ENCODE data around the gene CFAP44.
"Not testable (repeated sequence)": the region's sequence is repeated elsewhere in the genome, so short reads cannot be mapped to it uniquely, and the experiment has no call there.

Gene CFAP44

DNA sequence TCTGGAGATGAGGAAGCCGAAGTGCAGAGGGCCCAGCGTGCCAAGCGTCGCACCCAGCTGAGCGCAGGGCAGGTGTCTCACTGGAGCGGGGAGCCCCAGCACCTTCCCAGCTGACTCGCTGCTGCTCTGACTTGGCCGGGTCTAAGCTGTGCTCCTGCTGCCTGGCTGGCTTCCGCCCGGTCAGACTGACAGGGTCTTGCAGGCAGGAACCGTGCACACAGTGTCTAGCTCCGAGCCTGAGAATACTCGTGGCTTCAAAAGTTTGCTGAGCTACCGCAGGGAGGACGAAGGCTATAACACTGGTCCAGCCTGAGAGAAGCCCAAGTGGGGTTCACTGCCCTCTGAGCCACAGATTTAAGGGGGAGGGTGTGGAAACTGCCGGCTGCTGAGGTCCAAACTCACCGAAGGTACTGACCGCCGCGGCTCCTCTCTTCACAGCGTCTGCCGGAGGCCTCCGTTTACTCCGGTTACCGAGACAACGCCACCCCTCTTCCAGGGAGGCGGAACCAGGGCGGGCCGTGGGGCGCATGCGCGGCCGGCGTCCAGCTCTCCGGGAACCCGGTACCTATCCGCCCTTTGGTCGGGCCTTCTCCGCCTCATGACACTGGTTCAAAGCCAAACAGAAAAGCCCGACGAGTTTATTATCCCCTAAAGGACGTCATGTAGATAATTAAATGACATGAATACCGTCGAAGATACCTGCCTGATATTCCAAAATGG is at the start of gene CFAP44:
TSS of gene CFAP44 (minus strand) at position 443 of the 720 bp plus-strand sequence. CDS start 7,829 bp downstream, outside the sequence.
- TF ChIP-seq, protein P1, sequence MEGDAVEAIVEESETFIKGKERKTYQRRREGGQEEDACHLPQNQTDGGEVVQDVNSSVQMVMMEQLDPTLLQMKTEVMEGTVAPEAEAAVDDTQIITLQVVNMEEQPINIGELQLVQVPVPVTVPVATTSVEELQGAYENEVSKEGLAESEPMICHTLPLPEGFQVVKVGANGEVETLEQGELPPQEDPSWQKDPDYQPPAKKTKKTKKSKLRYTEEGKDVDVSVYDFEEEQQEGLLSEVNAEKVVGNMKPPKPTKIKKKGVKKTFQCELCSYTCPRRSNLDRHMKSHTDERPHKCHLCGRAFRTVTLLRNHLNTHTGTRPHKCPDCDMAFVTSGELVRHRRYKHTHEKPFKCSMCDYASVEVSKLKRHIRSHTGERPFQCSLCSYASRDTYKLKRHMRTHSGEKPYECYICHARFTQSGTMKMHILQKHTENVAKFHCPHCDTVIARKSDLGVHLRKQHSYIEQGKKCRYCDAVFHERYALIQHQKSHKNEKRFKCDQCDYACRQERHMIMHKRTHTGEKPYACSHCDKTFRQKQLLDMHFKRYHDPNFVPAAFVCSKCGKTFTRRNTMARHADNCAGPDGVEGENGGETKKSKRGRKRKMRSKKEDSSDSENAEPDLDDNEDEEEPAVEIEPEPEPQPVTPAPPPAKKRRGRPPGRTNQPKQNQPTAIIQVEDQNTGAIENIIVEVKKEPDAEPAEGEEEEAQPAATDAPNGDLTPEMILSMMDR (IDR thresholded peaks at IDR 0.05; ENCODE audit: low read depth, low read length, missing control alignments), result no peak
- DNase-seq (ENCODE audit: low read depth), result peak; percentile 11
- in situ Hi-C loops (cut with HindIII; ENCODE audit: low sequenced_read_pairs), result no loop called here
- peak within 1 kb of the TSS; percentile 43 for H3K4me3 ChIP-seq (ENCODE audit: low read depth, low read length)

DNA sequence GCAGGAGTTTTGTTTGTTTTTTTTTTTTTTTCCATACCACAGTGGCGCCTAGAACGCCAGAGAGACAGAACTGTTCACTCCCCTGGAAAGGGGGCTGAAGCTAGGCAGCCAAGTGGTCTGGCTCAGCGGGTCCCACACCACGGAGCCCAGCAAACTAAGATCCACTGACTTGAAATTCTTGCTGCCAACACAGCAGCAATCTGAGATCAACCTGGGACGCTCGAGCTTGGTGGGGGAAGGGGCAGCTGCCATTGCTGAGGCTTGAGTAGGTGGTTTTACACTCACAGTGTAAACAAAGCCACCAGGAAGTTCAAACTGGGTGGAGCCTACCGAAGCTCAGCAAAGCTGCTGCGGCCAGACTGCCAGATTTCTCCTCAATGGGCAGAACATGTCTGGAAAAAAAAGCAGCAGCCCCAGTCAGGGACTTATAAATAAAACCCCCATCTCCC is 43.9 kb upstream of the CFAP44 start:
- no peak for DNase-seq (ENCODE audit: low read depth)
- no peak overlapping the region for H3K4me3 ChIP-seq (ENCODE audit: low read depth, low read length)
- in situ Hi-C loops (cut with HindIII; ENCODE audit: low sequenced_read_pairs), result no loop called here
- TF ChIP-seq, protein P1 (IDR thresholded peaks at IDR 0.05; ENCODE audit: low read depth, low read length, missing control alignments), result no peak

GRCh38 chr3:113468539-113468938 is 27.2 kb upstream of the CFAP44 start:
- TF ChIP-seq, protein P1 (IDR thresholded peaks at IDR 0.05; ENCODE audit: low read depth, low read length, missing control alignments), result no peak
- in situ Hi-C loops (cut with HindIII; ENCODE audit: low sequenced_read_pairs), result no loop called here

GRCh38 chr3:113461488-113461887 is 20.2 kb upstream of the CFAP44 start:
- TF ChIP-seq, protein P1 (IDR thresholded peaks at IDR 0.05; ENCODE audit: low read depth, low read length, missing control alignments), result no peak
- no peak for DNase-seq (ENCODE audit: low read depth)
- in situ Hi-C loops (cut with HindIII; ENCODE audit: low sequenced_read_pairs), result no loop called here
- H3K4me3 ChIP-seq (ENCODE audit: low read depth, low read length), result no peak overlapping the region

More at GRCh38 chr3:113468539-113468938, 27.2 kb upstream of the CFAP44 start:
- no peak for DNase-seq (ENCODE audit: low read depth)
- no peak overlapping the region for H3K4me3 ChIP-seq (ENCODE audit: low read depth, low read length)

DNA sequence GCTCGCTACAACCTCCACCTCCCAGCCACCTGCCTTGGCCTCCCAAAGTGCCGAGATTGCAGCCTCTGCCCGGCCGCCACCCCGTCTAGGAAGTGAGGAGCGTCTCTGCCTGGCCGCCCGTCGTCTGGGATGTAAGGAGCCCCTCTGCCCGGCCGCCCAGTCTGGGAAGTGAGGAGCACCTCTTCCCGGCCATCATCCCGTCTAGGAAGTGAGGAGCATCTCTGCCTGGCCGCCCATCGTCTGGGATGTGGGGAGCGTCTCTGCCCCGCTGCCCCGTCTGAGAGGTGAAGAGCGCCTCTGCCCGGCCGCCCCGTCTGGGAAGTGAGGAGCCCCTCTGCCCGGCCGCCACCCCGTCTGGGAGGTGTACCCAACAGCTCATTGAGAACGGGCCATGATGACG is 17.3 kb upstream of the CFAP44 start:
- DNase-seq (ENCODE audit: low read depth); H3K4me3 ChIP-seq (ENCODE audit: low read depth, low read length); in situ Hi-C loops (cut with HindIII; ENCODE audit: low sequenced_read_pairs): not testable (repeated sequence)

GRCh38 chr3:113455446-113455845 is 14.2 kb upstream of the CFAP44 start:
- in situ Hi-C loops (cut with HindIII; ENCODE audit: low sequenced_read_pairs), result no loop called here

GRCh38 chr3:113454630-113455029 is 13.3 kb upstream of the CFAP44 start:
- no peak overlapping the region for H3K4me3 ChIP-seq (ENCODE audit: low read depth, low read length)
- no peak for DNase-seq (ENCODE audit: low read depth)
- TF ChIP-seq, protein P1 (IDR thresholded peaks at IDR 0.05; ENCODE audit: low read depth, low read length, missing control alignments), result no peak
- in situ Hi-C loops (cut with HindIII; ENCODE audit: low sequenced_read_pairs), result no loop called here

More at GRCh38 chr3:113455446-113455845, 14.2 kb upstream of the CFAP44 start:
- DNase-seq (ENCODE audit: low read depth), result no peak
- TF ChIP-seq, protein P1 (IDR thresholded peaks at IDR 0.05; ENCODE audit: low read depth, low read length, missing control alignments), result no peak
- no peak overlapping the region for H3K4me3 ChIP-seq (ENCODE audit: low read depth, low read length)
